Lower lobe of right lung (tissue), 2 donors: ENCODE data around the gene CLCA2. TPM values are rescaled to one million over a fixed set of nuclear protein-coding genes. Genes with fewer than 3 reads are reported as not detected.

Experiments
- ATAC-seq, 2 donors: fragments of 200-7000 bp; cut with Tn5 transposase; one replicate each; pipeline ENCODE4 v1.9.1; 2020 to 2022; ENCODE audit warnings: mild to moderate bottlenecking in 2 of 2, moderate library complexity in 2 of 2
- DNase-seq: peaks from one replicate; pipeline ENCODE4 v3.0.0-alpha.2; 2020
- H3K27ac ChIP-seq: fragments of 200-600 bp; one replicate; pipeline ENCODE4 v1.8.0; 2022
- H3K27me3 ChIP-seq: fragments of 200-600 bp; one replicate; pipeline ENCODE4 v1.8.0; 2022; ENCODE audit warnings: low read depth
- H3K36me3 ChIP-seq: fragments of 200-600 bp; one replicate; pipeline ENCODE4 v1.8.0; 2022; ENCODE audit warnings: mild to moderate bottlenecking
- H3K4me1 ChIP-seq: fragments of 200-600 bp; one replicate; pipeline ENCODE4 v1.8.0; 2022
- H3K4me3 ChIP-seq: fragments of 200-600 bp; one replicate; pipeline ENCODE4 v1.8.0; 2022; ENCODE audit warnings: mild to moderate bottlenecking
- H3K9me3 ChIP-seq: fragments of 200-600 bp; one replicate; pipeline ENCODE4 v1.8.0; 2022
- CTCF ChIP-seq: fragments of 200-600 bp; IDR thresholded peaks from one replicate; pipeline ENCODE4 v1.8.0; 2022; ENCODE audit warnings: antibody characterized with exemption, mild to moderate bottlenecking
- intact Hi-C: fragments of 100-400 bp; cut with DNase I; formaldehyde crosslinking; loops from one replicate; pipeline ENCODE4 v1.11.0; 2022
- total RNA-seq: library from RNA; stranded (reverse); fragmentation: NEBNext Ultra II Directional; extraction: Animal tissue kit (Norgen Biotek cat#: 25700); gene quantifications from one replicate; pipeline ENCODE4 v1.2.1, GENCODE V29; 2021
- donor health status: DM: no; HTN: yes; CAD: no; lungs with severe emphysema.

Gene CLCA2
- total RNA-seq, 1 donor from 2014 or later = 0.62 TPM

GRCh38 chr1:86416343-86416742, 7.6 kb upstream of the CLCA2 start:
- no peak for DNase-seq
- Histone ChIP-seq H3K36me3 (no peaks in the 10 kb centered on the region), H3K9me3 (no peaks in the 10 kb centered on the region), H3K4me1 (no peaks in the 10 kb centered on the region), H3K4me3 (no peak overlapping the region), H3K27me3 (no peaks in the 10 kb centered on the region), H3K27ac (no peak overlapping the region)
- TF ChIP-seq CTCF = no peak
- intact Hi-C loops = no loop called here
- ATAC-seq = no peak

DNA sequence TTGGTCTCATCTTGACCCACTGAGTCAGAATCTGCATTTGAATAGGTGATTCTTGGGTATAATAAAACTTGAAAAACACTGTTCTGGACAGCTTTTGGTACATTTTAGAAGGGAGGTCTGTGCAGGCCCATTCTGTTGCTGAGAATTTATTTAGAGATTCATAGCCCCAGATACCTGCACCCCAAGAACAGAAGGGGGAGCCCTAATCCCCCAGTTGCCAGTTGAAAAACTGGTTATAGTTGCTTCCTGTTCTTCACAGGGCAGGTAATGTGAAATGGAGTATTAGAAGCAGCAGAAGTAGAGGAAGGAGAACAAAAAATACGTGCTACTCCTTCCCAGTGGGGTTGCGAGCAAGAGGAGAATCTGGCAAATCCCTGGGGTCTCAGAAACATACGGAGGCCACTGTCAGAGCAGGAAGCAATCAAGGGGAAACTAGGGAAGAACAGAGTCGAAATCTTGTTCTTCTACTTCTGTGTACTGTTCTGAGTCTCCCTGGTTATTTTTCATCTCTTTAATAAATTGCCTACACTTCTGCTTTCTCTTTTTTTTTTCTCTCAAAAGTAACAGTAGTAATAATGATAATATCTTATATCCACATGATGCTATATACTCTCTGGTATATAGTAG, 4.6 kb upstream of the CLCA2 start:
- H3K27me3 ChIP-seq = no peaks in the 10 kb centered on the region
- H3K4me1 ChIP-seq = no peaks in the 10 kb centered on the region
- peak; percentile 77 to 92 for ATAC-seq
- intact Hi-C loops = no loop called here
- H3K27ac ChIP-seq = no peak overlapping the region
- DNase-seq = no peak
- no peak overlapping the region for H3K4me3 ChIP-seq
- no peaks in the 10 kb centered on the region for H3K36me3 ChIP-seq
- H3K9me3 ChIP-seq = no peaks in the 10 kb centered on the region
- peak; percentile 50 for TF ChIP-seq CTCF

GRCh38 chr1:86421601-86422280, 2.2 kb upstream of the CLCA2 start:
- H3K4me3 ChIP-seq = no peak overlapping the region
- H3K27me3 ChIP-seq = no peaks in the 10 kb centered on the region
- intact Hi-C loops = no loop called here
- ATAC-seq (peak in 1 of 2 donors; percentile 28), DNase-seq (no peak)
- no peaks in the 10 kb centered on the region for H3K4me1 ChIP-seq
- no peak overlapping the region for H3K27ac ChIP-seq
- H3K9me3 ChIP-seq = no peaks in the 10 kb centered on the region
- H3K36me3 ChIP-seq = no peaks in the 10 kb centered on the region
- TF ChIP-seq CTCF = no peak

DNA sequence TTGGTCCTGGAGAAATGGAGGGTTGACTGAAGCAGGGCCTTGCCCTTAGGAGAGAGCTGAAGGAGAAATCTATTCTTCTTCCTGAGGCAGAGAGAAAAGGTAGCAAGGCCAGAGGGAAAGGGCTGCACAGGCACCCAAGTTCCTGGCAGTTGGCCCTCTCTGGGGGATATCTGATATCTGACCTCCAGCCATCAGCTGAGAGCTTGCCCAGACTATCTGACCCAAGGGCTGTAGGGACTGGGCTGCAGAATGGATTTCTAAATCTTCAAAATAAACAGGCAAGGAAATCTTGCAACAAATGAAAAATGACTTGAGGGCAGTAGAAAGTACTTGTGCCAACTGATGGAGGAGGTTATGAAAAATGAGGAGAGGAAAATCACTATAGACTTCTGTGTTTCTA, 498 bp upstream of the CLCA2 start:
- Histone ChIP-seq H3K4me3 (no peak overlapping the region), H3K36me3 (no peaks in the 10 kb centered on the region), H3K27me3 (no peaks in the 10 kb centered on the region), H3K4me1 (no peaks in the 10 kb centered on the region), H3K27ac (no peak overlapping the region), H3K9me3 (no peaks in the 10 kb centered on the region)
- TF ChIP-seq CTCF = no peak
- DNase-seq (no peak), ATAC-seq (no peak)
- intact Hi-C loops = no loop called here

GRCh38 chr1:86429122-86429725, 5.3 kb downstream of the CLCA2 start:
- ATAC-seq = peak; percentile 38 to 43

More at GRCh38 chr1:86429122-86429725, 5.3 kb downstream of the CLCA2 start:
- TF ChIP-seq CTCF = no peak
- no peak for DNase-seq
- Histone ChIP-seq H3K9me3 (no peaks in the 10 kb centered on the region), H3K27ac (peak overlapping the region; percentile 82), H3K27me3 (no peaks in the 10 kb centered on the region), H3K4me3 (no peak overlapping the region), H3K4me1 (peaks cover 21% of the 10 kb centered on the region), H3K36me3 (no peaks in the 10 kb centered on the region)
- intact Hi-C loops = no loop called here
